ENCODE measurements around the gene THAP10.

Gene THAP10

GRCh38 chr15:70912187-70912586 is 20.0 kb upstream of the THAP10 start:
- in situ Hi-C loops (cut with HindIII; ENCODE audit: low pct_unique_long_range_greater_than_20kb, low sequenced_read_pairs) = no loop called here
- TF ChIP-seq JUND (IDR thresholded peaks at IDR 0.05; ENCODE audit: low read depth) = no peak
- DNase-seq (ENCODE audit: low read depth in 1 of 2, low spot score in 1 of 2) = no peak

- in situ Hi-C loops (cut with HindIII; ENCODE audit: low pct_unique_long_range_greater_than_20kb, low sequenced_read_pairs) = no loop called here
- no peak for TF ChIP-seq JUND (IDR thresholded peaks at IDR 0.05; ENCODE audit: low read depth)
- no peak for DNase-seq (ENCODE audit: low read depth in 1 of 2, low spot score in 1 of 2)
Measured at GRCh38 chr15:70910958-70911357, 18.7 kb upstream of the THAP10 start.

GRCh38 chr15:70907784-70908471 is 15.7 kb upstream of the THAP10 start:
- no peak for DNase-seq (ENCODE audit: low read depth in 1 of 2, low spot score in 1 of 2)
- no peak for TF ChIP-seq JUND (IDR thresholded peaks at IDR 0.05; ENCODE audit: low read depth)
- in situ Hi-C loops (cut with HindIII; ENCODE audit: low pct_unique_long_range_greater_than_20kb, low sequenced_read_pairs) = no loop called here

GRCh38 chr15:70906842-70907241 is 14.6 kb upstream of the THAP10 start:
- TF ChIP-seq JUND (IDR thresholded peaks at IDR 0.05; ENCODE audit: low read depth) = no peak
- in situ Hi-C loops (cut with HindIII; ENCODE audit: low pct_unique_long_range_greater_than_20kb, low sequenced_read_pairs) = no loop called here
- DNase-seq (ENCODE audit: low read depth in 1 of 2, low spot score in 1 of 2) = no peak

- in situ Hi-C loops (cut with HindIII; ENCODE audit: low pct_unique_long_range_greater_than_20kb, low sequenced_read_pairs) = no loop called here
- DNase-seq (ENCODE audit: low read depth in 1 of 2, low spot score in 1 of 2) = no peak
- TF ChIP-seq JUND (IDR thresholded peaks at IDR 0.05; ENCODE audit: low read depth) = no peak
Measured at GRCh38 chr15:70902107-70902506, 9.9 kb upstream of the THAP10 start.

GRCh38 chr15:70892912-70893560 is 803 bp upstream of the THAP10 start:
- TF ChIP-seq JUND (IDR thresholded peaks at IDR 0.05; ENCODE audit: low read depth) = no peak
- peak in 1 of 2 experiments; percentile 78 for DNase-seq (ENCODE audit: low read depth in 1 of 2, low spot score in 1 of 2)
- in situ Hi-C loops (cut with HindIII; ENCODE audit: low pct_unique_long_range_greater_than_20kb, low sequenced_read_pairs) = no loop called here

GRCh38 chr15:70882361-70882760 is 9.9 kb downstream of the THAP10 start:
- in situ Hi-C loops (cut with HindIII; ENCODE audit: low pct_unique_long_range_greater_than_20kb, low sequenced_read_pairs) = no loop called here
- no peak for TF ChIP-seq JUND (IDR thresholded peaks at IDR 0.05; ENCODE audit: low read depth)
- DNase-seq (ENCODE audit: low read depth in 1 of 2, low spot score in 1 of 2) = no peak

- no peak for DNase-seq (ENCODE audit: low read depth in 1 of 2, low spot score in 1 of 2)
- in situ Hi-C loops (cut with HindIII; ENCODE audit: low pct_unique_long_range_greater_than_20kb, low sequenced_read_pairs) = no loop called here
- TF ChIP-seq JUND (IDR thresholded peaks at IDR 0.05; ENCODE audit: low read depth) = no peak
Measured at GRCh38 chr15:70880781-70881180, 11.5 kb downstream of the THAP10 start.

GRCh38 chr15:70879401-70879800 is 12.8 kb downstream of the THAP10 start:
- no peak for DNase-seq (ENCODE audit: low read depth in 1 of 2, low spot score in 1 of 2)
- no peak for TF ChIP-seq JUND (IDR thresholded peaks at IDR 0.05; ENCODE audit: low read depth)
- in situ Hi-C loops (cut with HindIII; ENCODE audit: low pct_unique_long_range_greater_than_20kb, low sequenced_read_pairs) = no loop called here

- in situ Hi-C loops (cut with HindIII; ENCODE audit: low pct_unique_long_range_greater_than_20kb, low sequenced_read_pairs) = no loop called here
- no peak for DNase-seq (ENCODE audit: low read depth in 1 of 2, low spot score in 1 of 2)
- TF ChIP-seq JUND (IDR thresholded peaks at IDR 0.05; ENCODE audit: low read depth) = no peak
Measured at GRCh38 chr15:70876683-70877082, 15.6 kb downstream of the THAP10 start.

GRCh38 chr15:70876011-70876410 is 16.2 kb downstream of the THAP10 start:
- DNase-seq (ENCODE audit: low read depth in 1 of 2, low spot score in 1 of 2) = no peak
- in situ Hi-C loops (cut with HindIII; ENCODE audit: low pct_unique_long_range_greater_than_20kb, low sequenced_read_pairs) = no loop called here
- no peak for TF ChIP-seq JUND (IDR thresholded peaks at IDR 0.05; ENCODE audit: low read depth)

- peak in 1 of 2 experiments; percentile 48 for DNase-seq (ENCODE audit: low read depth in 1 of 2, low spot score in 1 of 2)
- TF ChIP-seq JUND (IDR thresholded peaks at IDR 0.05; ENCODE audit: low read depth) = no peak
- in situ Hi-C loops (cut with HindIII; ENCODE audit: low pct_unique_long_range_greater_than_20kb, low sequenced_read_pairs) = no loop called here
Measured at GRCh38 chr15:70875001-70875782, 17.0 kb downstream of the THAP10 start.

Data from T47D (cell line).